Right lobe of liver (tissue), 6 donors: ENCODE results near the gene SMPX. TPM values are rescaled to one million over a fixed set of nuclear protein-coding genes. Genes with fewer than 3 reads are reported as not detected.
A peak's percentile ranks its signal among the peaks of the same experiment; 100 is the strongest.

Experiments
- ATAC-seq, 4 donors: fragments of 200-7000 bp; cut with Tn5 transposase; one replicate each; pipeline ENCODE4 v1.9.1; 2020; ENCODE audit warnings: mild to moderate bottlenecking in 4 of 4, moderate library complexity in 4 of 4
- DNase-seq, 3 donors: peaks; one replicate each; pipeline ENCODE4 v3.0.0-alpha.2; 2020
- H3K27ac ChIP-seq, 3 donors: fragments of 200-600 bp; one replicate each; pipeline ENCODE4 v1.8.0; 2022
- H3K27me3 ChIP-seq, 2 donors: fragments of 200-600 bp; one replicate each; pipeline ENCODE4 v1.8.0; 2022
- H3K36me3 ChIP-seq, 4 donors: fragments of 200-600 bp; sonication (generic) in 1 of 4; one replicate each; pipeline versions ENCODE4 v1.5.1 to v1.8.0; 2017 to 2022; ENCODE audit warnings: control low read depth in 1 of 4
- H3K4me1 ChIP-seq, 4 donors: fragments of 200-600 bp; sonication (generic) in 1 of 4; one replicate each; pipeline versions ENCODE4 v1.5.1 to v1.8.0; 2017 to 2022; ENCODE audit warnings: control low read depth in 1 of 4
- H3K4me3 ChIP-seq, 3 donors: fragments of 200-600 bp; one replicate each; pipeline ENCODE4 v1.8.0; 2022
- H3K9me3 ChIP-seq, 4 donors: fragments of 200-600 bp; sonication (generic) in 1 of 4; one replicate each; pipeline versions ENCODE4 v1.5.1 to v1.8.0; 2017 to 2022; ENCODE audit warnings: control low read depth in 1 of 4
- POLR2A ChIP-seq: fragments of 450-650 bp; IDR thresholded peaks from one replicate; pipeline ENCODE4 v1.6.1; 2017; ENCODE audit warnings: antibody characterized with exemption, mild to moderate bottlenecking
- WGBS: methylation state at CpG from one replicate; pipeline ENCODE4 v1.1.6; 2018; ENCODE audit warnings: low coverage, low lambda C conversion rate; ENCODE audit not compliant: insufficient coverage; ENCODE audit errors: missing lambda C conversion rate; 5-methylcytosine and 5-hydroxymethylcytosine counted together
- intact Hi-C, 2 donors: fragments of 100-400 bp; cut with DNase I; formaldehyde crosslinking; loops; one replicate each; pipeline versions ENCODE4 v1.11.2 to v1.14.1; 2022
- total RNA-seq, 6 experiments: library from RNA; depleted of rRNA in 2 of 6; stranded (reverse); fragments of >200 nt in 2 of 6; fragmentation: NEBNext Ultra II Directional in 3 of 6; extraction: Animal tissue kit (Norgen Biotek cat#: 25700) in 3 of 6; gene quantifications; one replicate each; pipeline versions ENCODE4 v1.1.0 to v1.2.4, GENCODE V29; 2016 to 2023
- TF ChIP-seq, protein P1 (sequence below), 4 donors: fragments of 200-600 bp in 3 of 4; fragments of 450-650 bp in 1 of 4; IDR thresholded peaks; one replicate each; pipeline versions ENCODE4 v1.5.1 to v1.8.0; 2016 to 2022; ENCODE audit warnings: antibody characterized with exemption in 4 of 4, mild to moderate bottlenecking in 2 of 4
- donor health status: DM: no; HTN: yes; CAD: no.
- donor health status: DM: no; HTN: no; CAD: no.
- donor health status: DM: no; HTN: no; CAD: no.
- donor health status: DM: no; HTN: yes; CAD: no.
- donor health status: DM: no; HTN: yes; CAD: no.

Gene SMPX
- total RNA-seq, 6 experiments from 2014 or later, result 0.32 to 1.1 (median 0.56) TPM; not detected in 1

DNA sequence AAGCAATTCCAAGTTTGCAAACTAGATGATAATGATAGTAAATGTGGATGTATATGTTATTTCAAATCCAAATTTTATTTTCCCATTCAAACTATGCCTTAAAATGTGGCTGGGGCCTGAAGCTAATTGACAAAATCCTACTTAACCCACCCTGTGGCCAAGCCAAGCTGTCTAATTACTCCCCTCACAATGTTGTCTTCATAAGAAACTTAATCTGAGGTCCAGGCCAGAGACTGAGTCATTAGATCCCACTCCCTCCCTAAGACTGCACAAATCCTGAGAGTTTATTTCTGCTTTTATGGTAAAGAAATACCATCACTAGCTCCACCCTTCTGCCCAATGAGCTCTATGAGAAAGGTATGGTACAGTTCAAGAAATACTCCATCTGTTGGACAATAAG, 16.6 kb downstream of the SMPX start:
- Histone ChIP-seq H3K4me3 (no peak overlapping the region), H3K9me3 (no peaks in the 10 kb centered on the region), H3K27me3 (no peaks in the 10 kb centered on the region), H3K36me3 (no peaks in the 10 kb centered on the region), H3K27ac (peak overlapping the region in 1 of 3 donors; percentile 17), H3K4me1 (peaks cover 0 to 10% (median 3%) of the 10 kb centered on the region in 4 donors)
- ATAC-seq, result no peak
- no peak for DNase-seq
- no peak for TF ChIP-seq POLR2A
- TF ChIP-seq, protein P1, sequence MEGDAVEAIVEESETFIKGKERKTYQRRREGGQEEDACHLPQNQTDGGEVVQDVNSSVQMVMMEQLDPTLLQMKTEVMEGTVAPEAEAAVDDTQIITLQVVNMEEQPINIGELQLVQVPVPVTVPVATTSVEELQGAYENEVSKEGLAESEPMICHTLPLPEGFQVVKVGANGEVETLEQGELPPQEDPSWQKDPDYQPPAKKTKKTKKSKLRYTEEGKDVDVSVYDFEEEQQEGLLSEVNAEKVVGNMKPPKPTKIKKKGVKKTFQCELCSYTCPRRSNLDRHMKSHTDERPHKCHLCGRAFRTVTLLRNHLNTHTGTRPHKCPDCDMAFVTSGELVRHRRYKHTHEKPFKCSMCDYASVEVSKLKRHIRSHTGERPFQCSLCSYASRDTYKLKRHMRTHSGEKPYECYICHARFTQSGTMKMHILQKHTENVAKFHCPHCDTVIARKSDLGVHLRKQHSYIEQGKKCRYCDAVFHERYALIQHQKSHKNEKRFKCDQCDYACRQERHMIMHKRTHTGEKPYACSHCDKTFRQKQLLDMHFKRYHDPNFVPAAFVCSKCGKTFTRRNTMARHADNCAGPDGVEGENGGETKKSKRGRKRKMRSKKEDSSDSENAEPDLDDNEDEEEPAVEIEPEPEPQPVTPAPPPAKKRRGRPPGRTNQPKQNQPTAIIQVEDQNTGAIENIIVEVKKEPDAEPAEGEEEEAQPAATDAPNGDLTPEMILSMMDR (IDR thresholded peaks at IDR 0.05), result no peak
- intact Hi-C loops, result loop anchor here in 1 of 2 donors (10.0 kb wide), 1 partner anchor 1217 kb away; no protein-coding TSS in a partner anchor

DNA sequence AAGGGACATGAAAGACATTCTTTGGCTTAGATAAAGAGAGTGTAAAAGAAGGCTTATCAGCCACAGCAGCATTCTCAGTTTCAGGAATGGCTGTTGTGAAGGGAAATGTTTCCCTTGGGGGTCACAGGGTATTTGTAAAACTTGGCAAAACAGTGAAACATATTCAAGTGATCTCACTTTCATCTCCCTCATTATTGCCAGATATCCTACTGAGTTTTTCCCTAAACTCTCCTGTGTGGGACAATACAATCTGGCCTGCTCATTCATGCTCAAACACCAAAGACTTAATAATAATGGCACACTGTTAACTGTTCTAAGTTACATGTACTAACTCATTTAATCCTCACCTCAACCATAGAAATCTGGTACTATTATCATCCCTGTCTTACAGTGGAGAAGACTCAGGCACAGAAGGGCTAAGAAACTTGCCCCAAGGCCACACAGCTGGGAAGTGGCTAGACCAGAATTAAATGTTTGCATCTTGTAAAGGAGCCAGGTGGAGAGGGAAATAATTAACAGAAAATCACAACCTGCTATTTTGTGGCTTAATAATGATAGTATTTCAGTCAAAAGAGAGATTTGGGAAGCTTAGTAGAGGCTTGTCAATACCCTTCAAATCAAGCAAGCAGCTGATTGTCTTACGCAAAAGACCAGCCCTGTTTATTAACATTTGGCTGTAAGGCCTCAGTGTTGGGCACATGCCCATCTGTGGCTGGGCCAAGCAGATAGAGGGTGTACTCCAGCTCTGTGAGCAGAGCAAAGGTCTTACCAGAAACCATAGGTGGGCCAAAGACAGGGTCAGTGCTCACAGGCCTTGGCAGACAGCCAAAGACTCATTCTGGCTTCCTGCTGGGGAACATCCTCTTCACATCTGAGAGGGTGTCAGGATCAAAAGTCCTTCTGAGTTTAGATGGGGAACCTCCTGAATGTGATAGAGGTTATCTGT, 17.3 kb downstream of the SMPX start:
- DNase-seq, result peak; percentile 75 to 89 (median 86)
- peaks cover 0 to 10% (median 3%) of the 10 kb centered on the region in 4 donors for H3K4me1 ChIP-seq
- intact Hi-C loops, result loop anchor here in 1 of 2 donors (10.0 kb wide), 1 partner anchor 1216 kb away; no protein-coding TSS in a partner anchor

DNA sequence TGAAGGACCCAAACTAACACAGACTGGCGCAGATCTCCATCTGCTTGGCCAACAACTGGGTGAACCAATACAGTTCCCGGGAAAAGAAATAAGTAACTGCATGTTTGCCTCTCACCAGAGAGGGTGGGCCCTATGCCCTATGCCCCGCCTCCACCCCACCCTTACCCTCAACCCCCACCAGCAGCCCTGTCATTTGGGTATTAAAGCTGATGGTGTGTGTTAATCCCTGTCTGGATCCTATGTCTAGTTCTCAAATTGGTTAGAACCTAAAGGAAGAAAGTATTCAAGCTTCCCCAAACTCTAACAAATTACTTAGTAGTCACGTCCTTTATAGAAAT, 19.0 kb downstream of the SMPX start:
- intact Hi-C loops, result no loop called here
- DNase-seq (no peak), ATAC-seq (no peak)
- 49% methylated on average over 4 of the region's 4 CpGs for WGBS
- Histone ChIP-seq H3K9me3 (no peaks in the 10 kb centered on the region), H3K36me3 (no peaks in the 10 kb centered on the region), H3K27me3 (no peaks in the 10 kb centered on the region), H3K27ac (no peak overlapping the region), H3K4me1 (peaks cover 0 to 18% (median 3%) of the 10 kb centered on the region in 4 donors), H3K4me3 (no peak overlapping the region)
- no peak for TF ChIP-seq POLR2A
- TF ChIP-seq, protein P1 (IDR thresholded peaks at IDR 0.05), result no peak

More for the DNA sequence above, 17.3 kb downstream of the SMPX start:
- peak; percentile 89 to 99 (median 95) for ATAC-seq
- 0% methylated on average over 1 of the region's 1 CpG for WGBS
- H3K27ac ChIP-seq, result peak overlapping the region in 2 of 3 donors; percentile 60 to 65
- no peaks in the 10 kb centered on the region for H3K36me3 ChIP-seq
- H3K9me3 ChIP-seq, result no peaks in the 10 kb centered on the region
- H3K27me3 ChIP-seq, result no peaks in the 10 kb centered on the region
- no peak overlapping the region for H3K4me3 ChIP-seq
- TF ChIP-seq POLR2A, result no peak
- TF ChIP-seq, protein P1 (IDR thresholded peaks at IDR 0.05), result no peak

DNA sequence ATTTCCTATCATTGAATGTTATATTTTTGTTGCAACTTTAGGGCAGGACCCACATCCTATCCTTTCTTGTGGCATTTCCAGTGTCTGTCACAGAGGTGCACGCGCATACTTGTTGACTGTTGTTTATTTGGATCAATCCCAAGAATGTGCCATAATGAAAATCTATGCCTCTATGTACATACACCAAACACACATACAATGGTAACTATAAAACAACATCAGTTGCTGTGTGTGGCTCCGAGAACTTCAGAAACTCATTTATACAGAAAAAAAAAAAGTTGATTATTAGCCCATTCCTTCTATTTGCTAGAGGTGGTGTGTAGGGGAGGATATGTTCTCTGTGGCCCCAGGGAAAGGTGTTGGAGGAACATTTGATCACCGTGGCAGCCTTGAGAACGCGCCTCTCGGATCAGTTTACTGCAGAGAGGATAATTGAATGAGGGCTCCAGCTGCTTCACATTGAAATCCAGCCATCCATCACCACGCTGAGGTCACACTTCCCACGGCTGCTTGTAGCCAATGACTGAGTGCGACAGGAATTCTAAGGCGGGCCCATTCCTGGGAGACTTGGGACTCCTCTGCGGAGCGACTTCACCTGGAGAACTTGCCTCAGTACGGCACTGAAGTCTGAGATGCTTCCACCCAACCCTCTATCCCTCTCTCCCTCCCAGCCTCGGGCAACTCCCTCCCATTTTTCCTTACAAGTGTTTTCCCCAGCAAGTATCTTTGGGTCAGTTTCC, 19.5 kb downstream of the SMPX start:
- peaks cover 0 to 18% (median 3%) of the 10 kb centered on the region in 4 donors for H3K4me1 ChIP-seq
- DNase-seq (no peak), ATAC-seq (no peak)

More for the DNA sequence above, 19.5 kb downstream of the SMPX start:
- 28% methylated on average over 6 of the region's 15 CpGs for WGBS
- Histone ChIP-seq H3K27me3 (no peaks in the 10 kb centered on the region), H3K36me3 (no peaks in the 10 kb centered on the region), H3K27ac (no peak overlapping the region), H3K4me3 (no peak overlapping the region), H3K9me3 (no peaks in the 10 kb centered on the region)
- no peak for TF ChIP-seq POLR2A
- TF ChIP-seq, protein P1 (IDR thresholded peaks at IDR 0.05), result no peak
- intact Hi-C loops, result no loop called here
